ENCODE measurements around the gene BCL2L14. TPM values are rescaled to one million over a fixed set of nuclear protein-coding genes. Genes with fewer than 3 reads are reported as not detected.
"Not testable (repeated sequence)": the region's sequence is repeated elsewhere in the genome, so short reads cannot be mapped to it uniquely, and the experiment has no call there.

Gene BCL2L14
- total and polyA plus RNA-seq, 2 donors (not counting 1 experiment from before 2014, with no cell fraction given) = 0.04 TPM; not detected in 1

DNA sequence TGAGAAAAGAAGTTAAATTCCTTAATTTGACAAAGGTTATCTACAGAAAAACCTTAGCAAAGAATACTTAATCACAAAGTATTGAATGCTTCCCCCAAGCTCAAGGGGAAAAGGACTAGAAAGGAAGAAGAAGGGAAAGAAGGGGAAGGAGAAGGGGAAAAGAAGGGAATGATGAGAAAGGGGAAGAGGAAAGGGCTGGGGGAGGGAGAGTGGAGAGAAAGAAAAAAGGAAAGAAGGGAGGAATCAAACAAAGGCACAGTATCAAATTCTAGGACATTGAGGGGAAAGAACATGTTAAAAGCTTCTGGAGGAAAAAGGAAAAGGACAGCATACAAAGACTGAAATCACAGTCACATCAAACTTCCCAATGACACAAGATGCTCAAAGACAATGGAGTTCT is 70.3 kb downstream of the BCL2L14 start:
- DNase-seq = no peak
- no peaks in the 10 kb centered on the region for H3K36me3 ChIP-seq (replicated peaks in 1 of 2; ENCODE audit: control extremely low read depth in 1 of 2, control insufficient read depth in 1 of 2, extremely low read depth in 1 of 2, insufficient read depth in 2 of 2, low read length in 1 of 2)
- Mint-ChIP-seq H3K4me1 (no peaks in the 10 kb centered on the region), H3K27me3 (peaks cover 3% of the 10 kb centered on the region), H3K9me3 (ENCODE audit: insufficient read depth) (no peaks in the 10 kb centered on the region), H3K4me3 (no peak overlapping the region), H3K27ac (no peak overlapping the region)
- no peaks in the 10 kb centered on the region for H3K4me1 ChIP-seq (ENCODE audit: control insufficient read depth in 2 of 2, insufficient read depth in 2 of 2, low read length in 2 of 2)
- no peaks in the 10 kb centered on the region for H3K9me3 ChIP-seq (ENCODE audit: control extremely low read depth in 1 of 3, control insufficient read depth in 2 of 3, insufficient read depth in 1 of 3, low read length in 2 of 3)
- H3K9ac ChIP-seq (ENCODE audit: low read length) = no peak overlapping the region
- H3K27ac ChIP-seq (ENCODE audit: low read length in 2 of 2) = no peak overlapping the region
- TF ChIP-seq, protein P1, sequence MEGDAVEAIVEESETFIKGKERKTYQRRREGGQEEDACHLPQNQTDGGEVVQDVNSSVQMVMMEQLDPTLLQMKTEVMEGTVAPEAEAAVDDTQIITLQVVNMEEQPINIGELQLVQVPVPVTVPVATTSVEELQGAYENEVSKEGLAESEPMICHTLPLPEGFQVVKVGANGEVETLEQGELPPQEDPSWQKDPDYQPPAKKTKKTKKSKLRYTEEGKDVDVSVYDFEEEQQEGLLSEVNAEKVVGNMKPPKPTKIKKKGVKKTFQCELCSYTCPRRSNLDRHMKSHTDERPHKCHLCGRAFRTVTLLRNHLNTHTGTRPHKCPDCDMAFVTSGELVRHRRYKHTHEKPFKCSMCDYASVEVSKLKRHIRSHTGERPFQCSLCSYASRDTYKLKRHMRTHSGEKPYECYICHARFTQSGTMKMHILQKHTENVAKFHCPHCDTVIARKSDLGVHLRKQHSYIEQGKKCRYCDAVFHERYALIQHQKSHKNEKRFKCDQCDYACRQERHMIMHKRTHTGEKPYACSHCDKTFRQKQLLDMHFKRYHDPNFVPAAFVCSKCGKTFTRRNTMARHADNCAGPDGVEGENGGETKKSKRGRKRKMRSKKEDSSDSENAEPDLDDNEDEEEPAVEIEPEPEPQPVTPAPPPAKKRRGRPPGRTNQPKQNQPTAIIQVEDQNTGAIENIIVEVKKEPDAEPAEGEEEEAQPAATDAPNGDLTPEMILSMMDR (IDR thresholded peaks at IDR 0.05) = no peak
- TF ChIP-seq EZH2 (IDR thresholded peaks at IDR 0.05; ENCODE audit: borderline replicate concordance, insufficient read depth, low read depth, low read length, poor library complexity, severe bottlenecking) = no peak
- intact Hi-C loops (cut with micrococcal nuclease) = no loop called here
- no peaks in the 10 kb centered on the region for H3K27me3 ChIP-seq (replicated peaks in 1 of 4; ENCODE audit: control extremely low read depth in 1 of 4, control insufficient read depth in 3 of 4, insufficient read depth in 4 of 4, low read length in 3 of 4)
- no peak for ATAC-seq (ENCODE audit: low read depth)
- no peak overlapping the region for H2AFZ ChIP-seq (ENCODE audit: insufficient read depth, low read depth, low read length, poor library complexity, severe bottlenecking)
- no peak overlapping the region for H3K4me3 ChIP-seq (ENCODE audit: control extremely low read depth in 1 of 5, extremely low read depth in 1 of 5, insufficient read depth in 1 of 5, low read depth in 2 of 5, low read length in 4 of 5)
- no peaks in the 10 kb centered on the region for H4K20me1 ChIP-seq (ENCODE audit: control insufficient read depth, insufficient read depth, low read length, poor library complexity, severe bottlenecking)
- ChIA-PET CTCF (no interaction called here), POLR2A (no interaction called here)
- H3K4me2 ChIP-seq (replicated peaks; ENCODE audit: low read depth, low read length, poor library complexity, severe bottlenecking) = no peak overlapping the region
- no peaks in the 10 kb centered on the region for H3K79me2 ChIP-seq (ENCODE audit: control insufficient read depth, insufficient read depth, low read length)

DNA sequence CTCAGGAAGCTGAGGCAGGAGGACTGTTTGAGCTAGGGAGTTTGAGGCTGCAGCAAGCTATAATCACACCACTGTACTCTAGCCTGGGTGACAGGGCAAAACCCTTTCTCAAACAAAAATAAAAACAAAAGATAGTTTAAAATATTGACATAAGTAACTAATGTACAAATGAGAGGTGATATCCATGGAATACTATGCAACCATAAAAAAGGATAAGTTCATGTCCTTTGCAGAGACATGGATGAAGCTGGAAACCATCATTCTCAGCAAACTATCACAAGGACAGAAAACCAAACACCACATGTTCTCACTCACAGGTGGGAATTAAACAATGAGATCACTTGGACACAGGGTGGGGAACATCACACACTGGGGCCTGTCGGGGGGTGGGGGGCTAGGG is 73.8 kb downstream of the BCL2L14 start:
- H3K27ac Mint-ChIP-seq; intact Hi-C loops (cut with micrococcal nuclease); H4K20me1 ChIP-seq (ENCODE audit: control insufficient read depth, insufficient read depth, low read length, poor library complexity, severe bottlenecking); ATAC-seq (ENCODE audit: low read depth); H3K9me3 ChIP-seq (ENCODE audit: control extremely low read depth in 1 of 3, control insufficient read depth in 2 of 3, insufficient read depth in 1 of 3, low read length in 2 of 3); CTCF ChIA-PET; H3K79me2 ChIP-seq (ENCODE audit: control insufficient read depth, insufficient read depth, low read length); H3K4me3 ChIP-seq (ENCODE audit: control extremely low read depth in 1 of 5, extremely low read depth in 1 of 5, insufficient read depth in 1 of 5, low read depth in 2 of 5, low read length in 4 of 5); H3K4me3 Mint-ChIP-seq; POLR2A ChIA-PET; H2AFZ ChIP-seq (ENCODE audit: insufficient read depth, low read depth, low read length, poor library complexity, severe bottlenecking); H3K4me2 ChIP-seq (replicated peaks; ENCODE audit: low read depth, low read length, poor library complexity, severe bottlenecking); H3K9ac ChIP-seq (ENCODE audit: low read length); H3K27me3 Mint-ChIP-seq; H3K27ac ChIP-seq (ENCODE audit: low read length in 2 of 2); H3K36me3 ChIP-seq (replicated peaks in 1 of 2; ENCODE audit: control extremely low read depth in 1 of 2, control insufficient read depth in 1 of 2, extremely low read depth in 1 of 2, insufficient read depth in 2 of 2, low read length in 1 of 2); H3K4me1 ChIP-seq (ENCODE audit: control insufficient read depth in 2 of 2, insufficient read depth in 2 of 2, low read length in 2 of 2); H3K4me1 Mint-ChIP-seq; H3K9me3 Mint-ChIP-seq (ENCODE audit: insufficient read depth); DNase-seq; H3K27me3 ChIP-seq (replicated peaks in 1 of 4; ENCODE audit: control extremely low read depth in 1 of 4, control insufficient read depth in 3 of 4, insufficient read depth in 4 of 4, low read length in 3 of 4): not testable (repeated sequence)
- no CpG with 5 or more reads among the region's 1 CpG for WGBS (ENCODE audit: insufficient coverage)

Measured in B cell (primary cell).